Lower leg skin (tissue), 4 donors: ENCODE data around the gene ZDHHC22. TPM values are rescaled to one million over a fixed set of nuclear protein-coding genes. Genes with fewer than 3 reads are reported as not detected.
A peak's percentile ranks its signal among the peaks of the same experiment; 100 is the strongest.

Experiments
- DNase-seq, 2 donors: peaks; one replicate each; pipeline ENCODE4 v3.0.0-alpha.2; 2019; ENCODE audit warnings: low spot score in 2 of 2
- H3K4me3 ChIP-seq: fragments of 200-600 bp; sonication (generic); 2 replicates; pipeline ENCODE4 v1.5.1; 2017; ENCODE audit warnings: mild to moderate bottlenecking, low read depth; ENCODE audit not compliant: poor library complexity, severe bottlenecking
- CTCF ChIP-seq, 3 donors: fragments of 450-650 bp; IDR thresholded peaks; one replicate each; pipeline ENCODE4 v1.5.1; 2016; ENCODE audit warnings: antibody characterized with exemption in 3 of 3, mild to moderate bottlenecking in 3 of 3, moderate library complexity in 2 of 3
- POLR2A ChIP-seq, 2 donors: fragments of 450-650 bp; IDR thresholded peaks; one replicate each; pipeline ENCODE4 v1.6.1; 2016 to 2017; ENCODE audit warnings: antibody characterized with exemption in 2 of 2, mild to moderate bottlenecking in 1 of 2, moderate library complexity in 1 of 2
- WGBS, 2 donors: methylation state at CpG; one replicate each; pipeline ENCODE4 v1.1.5; 2018; 5-methylcytosine and 5-hydroxymethylcytosine counted together
- intact Hi-C: fragments of 100-400 bp; cut with DNase I; formaldehyde crosslinking; loops from one replicate; pipeline ENCODE4 v1.15.0; 2023; ENCODE audit warnings: low total_unique reads
- total RNA-seq, 4 donors: library from RNA; depleted of rRNA; stranded (reverse); fragments of >200 nt; gene quantifications; one replicate each; pipeline ENCODE4 v1.1.0, GENCODE V29; 2016

ZDHHC22 gene
- total RNA-seq, 4 donors from 2014 or later: not detected

DNA sequence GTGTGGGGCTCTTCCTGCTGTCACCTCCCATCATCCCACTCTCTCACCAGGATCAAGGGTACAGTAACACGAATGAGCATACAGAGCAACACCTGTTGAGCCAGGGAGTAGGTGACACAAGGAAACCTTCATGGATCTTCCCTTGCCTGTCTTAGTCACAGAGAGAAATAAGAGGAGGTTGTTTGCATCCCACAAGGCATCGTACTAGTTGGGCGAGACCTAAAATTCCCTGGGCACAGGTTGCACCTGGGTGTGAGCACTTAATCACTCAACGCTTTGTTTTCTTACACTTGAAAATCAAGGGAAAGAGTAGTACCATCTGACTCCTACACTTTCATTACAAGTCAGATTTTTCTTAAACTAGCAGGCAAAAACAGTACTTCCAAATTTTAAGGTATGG is 27.0 kb downstream of the ZDHHC22 start:
- DNase-seq: no peak
- TF ChIP-seq POLR2A (IDR thresholded peaks at IDR 0.05) (no peak), CTCF (IDR thresholded peaks at IDR 0.05) (no peak)
- intact Hi-C loops: no loop called here
- no peak overlapping the region for H3K4me3 ChIP-seq
- WGBS, 2 donors: 82 to 85% methylated on average over 4 of the region's 4 CpGs

GRCh38 chr14:77113644-77114043 is 27.9 kb downstream of the ZDHHC22 start:
- intact Hi-C loops: no loop called here
- DNase-seq: peak in 1 of 2 donors; percentile 50
- no peak overlapping the region for H3K4me3 ChIP-seq
- whole genome bisulfite sequencing, 2 donors: 94 to 96% methylated on average over 11 of the region's 11 CpGs
- TF ChIP-seq POLR2A (IDR thresholded peaks at IDR 0.05) (no peak), CTCF (IDR thresholded peaks at IDR 0.05) (no peak)

- intact Hi-C loops: no loop called here
- H3K4me3 ChIP-seq: no peak overlapping the region
- WGBS, 2 donors: 24 to 36% methylated on average over 5 of the region's 5 CpGs
- no peak for DNase-seq
- TF ChIP-seq POLR2A (IDR thresholded peaks at IDR 0.05) (no peak), CTCF (IDR thresholded peaks at IDR 0.05) (no peak)
Observed at GRCh38 chr14:77111021-77111420, 30.6 kb downstream of the ZDHHC22 start.

DNA sequence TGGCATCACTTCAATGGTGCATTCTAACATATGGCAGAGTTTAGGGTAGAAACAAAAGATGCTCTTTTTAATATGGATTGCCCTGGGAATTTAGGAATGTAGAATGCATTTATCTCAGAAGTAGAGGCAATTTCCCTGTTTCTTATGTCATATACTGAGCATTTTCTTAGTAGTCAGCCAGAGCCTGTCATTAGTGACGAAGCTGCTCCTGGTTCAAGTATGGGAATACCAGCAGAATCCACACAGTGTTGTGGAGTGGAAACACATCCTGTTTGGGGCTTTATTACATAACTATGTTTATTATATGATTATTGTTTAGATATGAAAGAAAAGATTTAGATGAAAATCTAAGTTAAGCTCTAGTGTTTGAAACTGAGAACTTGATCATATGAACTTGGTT is 31.3 kb downstream of the ZDHHC22 start:
- H3K4me3 ChIP-seq: no peak overlapping the region
- TF ChIP-seq CTCF (IDR thresholded peaks at IDR 0.05) (no peak), POLR2A (IDR thresholded peaks at IDR 0.05) (no peak)
- 88 to 89% methylated on average over 1 of the region's 1 CpG for WGBS, 2 donors
- intact Hi-C loops: no loop called here
- DNase-seq: no peak

GRCh38 chr14:77109656-77110055 is 31.9 kb downstream of the ZDHHC22 start:
- no peak for TF ChIP-seq POLR2A (IDR thresholded peaks at IDR 0.05)
- no peak for TF ChIP-seq CTCF (IDR thresholded peaks at IDR 0.05)
- WGBS, 2 donors: 66 to 77% methylated on average over 6 of the region's 6 CpGs
- DNase-seq: no peak
- intact Hi-C loops: no loop called here
- no peak overlapping the region for H3K4me3 ChIP-seq

GRCh38 chr14:77108753-77109152 is 32.8 kb downstream of the ZDHHC22 start:
- no peak overlapping the region for H3K4me3 ChIP-seq
- intact Hi-C loops: no loop called here
- WGBS, 2 donors: 88 to 91% methylated on average over 2 of the region's 2 CpGs
- TF ChIP-seq CTCF (IDR thresholded peaks at IDR 0.05) (no peak), POLR2A (IDR thresholded peaks at IDR 0.05) (no peak)
- no peak for DNase-seq
